ENCODE results near the gene PEAK1.

PEAK1 gene

GRCh38 chr15:77464129-77464865, 44.4 kb upstream of the PEAK1 start:
- Histone ChIP-seq H3K9me2 (replicated peaks; ENCODE audit: insufficient read depth, low read length) (no peaks in the 10 kb centered on the region), H3K79me2 (ENCODE audit: insufficient read depth, low read length) (no peaks in the 10 kb centered on the region), H2AFZ (ENCODE audit: low read depth, low read length, severe bottlenecking) (no peak overlapping the region), H3K27ac (ENCODE audit: low read depth, low read length) (no peak overlapping the region), H3K4me2 (ENCODE audit: low read depth, low read length, poor library complexity, severe bottlenecking) (no peak overlapping the region), H3K4me3 (ENCODE audit: insufficient read depth, low read length, poor library complexity, severe bottlenecking) (no peak overlapping the region), H3K9ac (ENCODE audit: low read length) (no peak overlapping the region), H3K36me3 (ENCODE audit: low read length) (peaks cover 21% of the 10 kb centered on the region), H4K20me1 (ENCODE audit: low read depth, low read length) (0 out of 2 replicates have a peak, but pooled peaks cover 3% of the 10 kb centered on the region), H3F3A (ENCODE audit: insufficient read depth) (no peaks in the 10 kb centered on the region), H3K9me3 (ENCODE audit: insufficient read depth, low read length) (no peaks in the 10 kb centered on the region), H3K27me3 (ENCODE audit: low read length) (no peaks in the 10 kb centered on the region)
- no peak for TF ChIP-seq EZH2phosphoT487 (conservative IDR thresholded peaks at IDR 0.05; ENCODE audit: low read length)
- TF ChIP-seq CTCF (IDR thresholded peaks at IDR 0.05; ENCODE audit: insufficient read depth, low read length, poor library complexity, severe bottlenecking): no peak

DNA sequence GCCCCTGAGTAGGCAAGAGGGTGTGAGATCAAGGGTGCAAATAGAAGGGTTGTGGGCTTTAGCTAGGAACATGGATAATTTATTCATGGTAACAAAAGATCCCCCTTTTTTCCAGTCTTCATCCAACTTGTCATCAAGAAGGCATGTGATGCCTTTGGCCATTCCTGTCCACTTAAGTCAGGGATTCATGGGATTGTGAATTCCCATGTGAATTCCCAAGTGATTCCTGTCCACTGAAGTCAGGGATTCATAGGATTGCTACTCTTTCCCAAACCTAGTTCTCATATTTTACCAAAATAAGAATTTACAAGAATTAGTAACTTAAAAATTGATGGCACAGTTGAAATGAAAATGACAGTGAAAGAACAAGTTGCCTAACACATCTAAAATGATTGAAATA, 41.6 kb upstream of the PEAK1 start:
- TF ChIP-seq CTCF (IDR thresholded peaks at IDR 0.05; ENCODE audit: insufficient read depth, low read length, poor library complexity, severe bottlenecking) (no peak), EZH2phosphoT487 (conservative IDR thresholded peaks at IDR 0.05; ENCODE audit: low read length) (no peak)
- Histone ChIP-seq H3K4me2 (ENCODE audit: low read depth, low read length, poor library complexity, severe bottlenecking) (no peak overlapping the region), H3K27ac (ENCODE audit: low read depth, low read length) (no peak overlapping the region), H3K4me3 (ENCODE audit: insufficient read depth, low read length, poor library complexity, severe bottlenecking) (no peak overlapping the region), H4K20me1 (ENCODE audit: low read depth, low read length) (no peaks in the 10 kb centered on the region), H3K36me3 (ENCODE audit: low read length) (peaks cover 12% of the 10 kb centered on the region; the same call in 1 of the 2 replicates), H3K9me2 (replicated peaks; ENCODE audit: insufficient read depth, low read length) (no peaks in the 10 kb centered on the region), H2AFZ (ENCODE audit: low read depth, low read length, severe bottlenecking) (no peak overlapping the region), H3K27me3 (ENCODE audit: low read length) (no peaks in the 10 kb centered on the region), H3K9me3 (ENCODE audit: insufficient read depth, low read length) (no peaks in the 10 kb centered on the region), H3K79me2 (ENCODE audit: insufficient read depth, low read length) (no peaks in the 10 kb centered on the region), H3F3A (ENCODE audit: insufficient read depth) (no peaks in the 10 kb centered on the region), H3K9ac (ENCODE audit: low read length) (no peak overlapping the region)

GRCh38 chr15:77459031-77459430, 39.1 kb upstream of the PEAK1 start:
- Histone ChIP-seq H3K27ac (ENCODE audit: low read depth, low read length) (no peak overlapping the region), H3K79me2 (ENCODE audit: insufficient read depth, low read length) (no peaks in the 10 kb centered on the region), H3K4me2 (ENCODE audit: low read depth, low read length, poor library complexity, severe bottlenecking) (no peak overlapping the region), H3K36me3 (ENCODE audit: low read length) (0 out of 2 replicates have a peak, but pooled peaks cover 9% of the 10 kb centered on the region), H3K9me3 (ENCODE audit: insufficient read depth, low read length) (no peaks in the 10 kb centered on the region), H3K9ac (ENCODE audit: low read length) (no peak overlapping the region), H4K20me1 (ENCODE audit: low read depth, low read length) (no peaks in the 10 kb centered on the region), H3K9me2 (replicated peaks; ENCODE audit: insufficient read depth, low read length) (no peaks in the 10 kb centered on the region), H3F3A (ENCODE audit: insufficient read depth) (no peaks in the 10 kb centered on the region), H2AFZ (ENCODE audit: low read depth, low read length, severe bottlenecking) (no peak overlapping the region), H3K27me3 (ENCODE audit: low read length) (no peaks in the 10 kb centered on the region), H3K4me3 (ENCODE audit: insufficient read depth, low read length, poor library complexity, severe bottlenecking) (no peak overlapping the region)
- TF ChIP-seq CTCF (IDR thresholded peaks at IDR 0.05; ENCODE audit: insufficient read depth, low read length, poor library complexity, severe bottlenecking) (no peak), EZH2phosphoT487 (conservative IDR thresholded peaks at IDR 0.05; ENCODE audit: low read length) (no peak)

Measured in SU-DHL-6 (cell line).